ENCODE results near the gene SEMA4D.

DNA sequence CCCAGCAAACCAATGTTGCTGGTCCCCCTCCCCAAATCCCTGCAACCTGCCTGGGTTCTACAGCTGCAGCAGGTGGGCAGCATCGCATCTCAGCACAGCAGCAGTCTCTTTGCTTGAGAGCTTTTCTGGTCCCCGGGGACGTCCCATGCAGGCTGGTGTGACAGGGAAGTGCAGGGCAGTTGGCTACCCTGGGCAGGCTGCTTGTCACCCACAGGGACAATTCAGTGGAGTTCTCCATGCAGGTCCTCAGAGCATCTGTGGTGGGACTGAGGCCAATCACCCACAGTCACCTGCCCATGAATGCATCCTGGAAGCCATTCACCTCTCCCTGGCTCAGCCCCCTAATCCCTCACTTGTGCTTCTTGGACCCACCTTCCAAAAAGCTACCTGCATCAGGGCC is 43.9 kb upstream of the SEMA4D start:
- TF ChIP-seq CTCF (IDR thresholded peaks at IDR 0.05) = no peak
- TF ChIP-seq POLR2A (IDR thresholded peaks at IDR 0.05) = no peak
- no peak for TF ChIP-seq EP300 (IDR thresholded peaks at IDR 0.05)
